ENCODE measurements around the gene FNDC5. TPM values are rescaled to one million over a fixed set of nuclear protein-coding genes. Genes with fewer than 3 reads are reported as not detected.

FNDC5 gene
- total RNA-seq, 1 experiment from 2014 or later = 4.5 TPM

- H3K56ac ChIP-seq (ENCODE audit: insufficient read length, low read depth, low read length) = no peak overlapping the region
- peak overlapping the region in 1 of 2 experiments; percentile 19; a peak in 2 of 5 replicates for H3K4me3 Mint-ChIP-seq
- H3K79me2 ChIP-seq (ENCODE audit: insufficient read depth, low read length) = no peaks in the 10 kb centered on the region
- H2BK5ac ChIP-seq (ENCODE audit: insufficient read length, low read length) = no peak overlapping the region
- H2AK5ac ChIP-seq (ENCODE audit: insufficient read length, low read length) = no peak overlapping the region
- no peak overlapping the region for H2BK15ac ChIP-seq (ENCODE audit: low read depth, low read length)
- no peak overlapping the region for H3K23ac ChIP-seq (ENCODE audit: insufficient read length, low read depth, low read length)
- no peak overlapping the region for H2AFZ ChIP-seq (ENCODE audit: low read length)
- peak overlapping the region in 2 of 3 experiments; percentile 4 to 92; a peak in 3 of 7 replicates for H3K27ac Mint-ChIP-seq
- no peak overlapping the region for H3K9ac ChIP-seq (ENCODE audit: extremely low read depth, insufficient read length, low read length)
- H4K20me1 ChIP-seq (ENCODE audit: control insufficient read depth, insufficient read depth, insufficient read length) = no peaks in the 10 kb centered on the region
- no peak overlapping the region for H3K14ac ChIP-seq (ENCODE audit: insufficient read depth, low read length)
- H3K4ac ChIP-seq (ENCODE audit: low read depth, low read length) = no peak overlapping the region
- no peak overlapping the region for H3K27ac ChIP-seq (ENCODE audit: insufficient read length, low read depth, low read length)
- H2BK120ac ChIP-seq (ENCODE audit: low read depth, low read length, poor library complexity, severe bottlenecking) = no peak overlapping the region
- no peak overlapping the region for H3K4me2 ChIP-seq (ENCODE audit: insufficient read depth, insufficient read length, low read length)
- H4K5ac ChIP-seq (ENCODE audit: insufficient read length, low read depth, low read length) = no peak overlapping the region
- H3K23me2 ChIP-seq (ENCODE audit: insufficient read length, low read depth, low read length, poor library complexity, severe bottlenecking) = peaks cover 4% of the 10 kb centered on the region
- H3T11ph ChIP-seq (ENCODE audit: low read length) = no peak overlapping the region
- H3K79me1 ChIP-seq (ENCODE audit: insufficient read depth, low read depth, low read length, poor library complexity, severe bottlenecking) = no peaks in the 10 kb centered on the region
- H3K9me3 ChIP-seq (ENCODE audit: control insufficient read depth, low read depth, low read length) = no peaks in the 10 kb centered on the region
- no CpG with 5 or more reads among the region's 5 CpGs for WGBS (ENCODE audit: extremely low coverage, insufficient read length, low lambda C conversion rate)
- H2BK20ac ChIP-seq (ENCODE audit: low read depth, low read length, poor library complexity, severe bottlenecking) = no peak overlapping the region
- peaks cover 28% of the 10 kb centered on the region for H3K27me3 Mint-ChIP-seq (ENCODE audit: low read depth)
- TF ChIP-seq CTCF (conservative IDR thresholded peaks at IDR 0.05) = no peak
- H2BK12ac ChIP-seq (ENCODE audit: insufficient read length, low read depth, low read length) = no peak overlapping the region
- no peaks in the 10 kb centered on the region for H3K9me3 Mint-ChIP-seq
- H4K8ac ChIP-seq (replicated peaks; ENCODE audit: insufficient read length, low read depth, low read length) = no peak overlapping the region
- H3K18ac ChIP-seq (ENCODE audit: insufficient read length, low read depth, low read length) = no peak overlapping the region
- H3K27me3 ChIP-seq (ENCODE audit: insufficient read depth, low read length) = peaks cover 13% of the 10 kb centered on the region; the same call in 1 of the 2 replicates
- H3K4me1 Mint-ChIP-seq = peaks cover 39 to 55% of the 10 kb centered on the region in 2 experiments
- peaks cover 3% of the 10 kb centered on the region; the same call in 1 of the 2 replicates for H3K4me1 ChIP-seq (ENCODE audit: insufficient read depth, low read length)
- H4K91ac ChIP-seq (ENCODE audit: insufficient read length, low read depth, low read length) = no peak overlapping the region
- no peaks in the 10 kb centered on the region for H3K36me3 Mint-ChIP-seq (ENCODE audit: insufficient read depth in 1 of 3, low read depth in 3 of 3)
- DNase-seq = no peak
Observed at GRCh38 chr1:32874860-32875752, 4.4 kb upstream of the FNDC5 start.
